Fibroblast of lung (primary cell): Measurements from ENCODE around the gene SLC4A8.

Source experiments
- EZH2 ChIP-seq: IDR thresholded peaks from 2 replicates; pipeline ENCODE4 v1.5.1; 2012; ENCODE audit warnings: low read length, control low read depth, mild to moderate bottlenecking; ENCODE audit errors: missing control alignments
- TF ChIP-seq, protein P1 (sequence below), 2 donors: IDR thresholded peaks in 1 of 2; conservative IDR thresholded peaks in 1 of 2; 1 replicate in 1 of 2; 2 replicates in 1 of 2; pipeline ENCODE4 v1.5.1; 2011 to 2012; ENCODE audit warnings: low read length in 2 of 2, control low read depth in 1 of 2, inconsistent platforms in 1 of 2, low read depth in 1 of 2, mild to moderate bottlenecking in 1 of 2

DNA sequence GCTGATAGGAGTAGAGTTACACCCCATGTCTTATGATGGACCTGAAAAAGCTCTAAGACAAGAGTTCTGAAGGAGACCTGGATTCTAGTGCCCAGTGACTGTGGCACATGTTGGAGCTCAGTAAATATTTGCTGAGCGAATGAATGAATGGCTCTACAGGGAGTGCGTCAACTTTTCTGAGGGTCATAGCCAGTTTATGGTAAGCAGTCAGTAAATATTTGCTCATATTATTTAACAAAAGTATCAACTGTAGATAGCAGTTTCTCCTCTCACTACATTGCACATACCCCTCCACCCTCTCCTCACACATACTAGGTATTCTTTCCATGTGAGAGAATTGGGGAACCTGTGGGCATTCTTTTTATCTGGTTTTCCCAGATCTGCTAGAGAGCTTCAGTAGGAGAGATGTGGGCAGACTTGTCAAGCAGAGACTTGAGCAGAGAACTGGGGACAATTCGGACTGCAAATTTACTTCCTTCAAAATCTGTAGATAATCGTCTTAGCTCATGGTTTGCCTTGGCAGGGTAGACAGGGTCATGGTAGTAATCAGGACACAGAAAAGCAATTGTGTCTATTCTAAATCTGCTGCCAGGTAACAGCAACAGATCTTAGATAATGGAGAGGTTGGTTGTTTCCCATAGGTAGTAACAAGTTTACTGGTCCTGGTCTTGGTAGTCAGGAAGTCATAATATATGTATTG lies 5.7 kb downstream of the SLC4A8 start:
- TF ChIP-seq, protein P1, sequence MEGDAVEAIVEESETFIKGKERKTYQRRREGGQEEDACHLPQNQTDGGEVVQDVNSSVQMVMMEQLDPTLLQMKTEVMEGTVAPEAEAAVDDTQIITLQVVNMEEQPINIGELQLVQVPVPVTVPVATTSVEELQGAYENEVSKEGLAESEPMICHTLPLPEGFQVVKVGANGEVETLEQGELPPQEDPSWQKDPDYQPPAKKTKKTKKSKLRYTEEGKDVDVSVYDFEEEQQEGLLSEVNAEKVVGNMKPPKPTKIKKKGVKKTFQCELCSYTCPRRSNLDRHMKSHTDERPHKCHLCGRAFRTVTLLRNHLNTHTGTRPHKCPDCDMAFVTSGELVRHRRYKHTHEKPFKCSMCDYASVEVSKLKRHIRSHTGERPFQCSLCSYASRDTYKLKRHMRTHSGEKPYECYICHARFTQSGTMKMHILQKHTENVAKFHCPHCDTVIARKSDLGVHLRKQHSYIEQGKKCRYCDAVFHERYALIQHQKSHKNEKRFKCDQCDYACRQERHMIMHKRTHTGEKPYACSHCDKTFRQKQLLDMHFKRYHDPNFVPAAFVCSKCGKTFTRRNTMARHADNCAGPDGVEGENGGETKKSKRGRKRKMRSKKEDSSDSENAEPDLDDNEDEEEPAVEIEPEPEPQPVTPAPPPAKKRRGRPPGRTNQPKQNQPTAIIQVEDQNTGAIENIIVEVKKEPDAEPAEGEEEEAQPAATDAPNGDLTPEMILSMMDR (conservative IDR thresholded peaks at IDR 0.05 in 1 of 2, IDR thresholded peaks at IDR 0.05 in 1 of 2; ENCODE audit: low read depth in 1 of 2, low read length in 2 of 2), result no peak
- no peak for TF ChIP-seq EZH2
